ENCODE measurements around the gene P3H4.

The P3H4 gene

GRCh38 chr17:41769346-41769862, 42.3 kb downstream of the P3H4 start:
- no peak for TF ChIP-seq GLIS3 (CRISPR knock-in tag; IDR thresholded peaks at IDR 0.05)
- no peak for TF ChIP-seq SNAI2 (CRISPR knock-in tag; IDR thresholded peaks at IDR 0.05)
- TF ChIP-seq, protein P1, sequence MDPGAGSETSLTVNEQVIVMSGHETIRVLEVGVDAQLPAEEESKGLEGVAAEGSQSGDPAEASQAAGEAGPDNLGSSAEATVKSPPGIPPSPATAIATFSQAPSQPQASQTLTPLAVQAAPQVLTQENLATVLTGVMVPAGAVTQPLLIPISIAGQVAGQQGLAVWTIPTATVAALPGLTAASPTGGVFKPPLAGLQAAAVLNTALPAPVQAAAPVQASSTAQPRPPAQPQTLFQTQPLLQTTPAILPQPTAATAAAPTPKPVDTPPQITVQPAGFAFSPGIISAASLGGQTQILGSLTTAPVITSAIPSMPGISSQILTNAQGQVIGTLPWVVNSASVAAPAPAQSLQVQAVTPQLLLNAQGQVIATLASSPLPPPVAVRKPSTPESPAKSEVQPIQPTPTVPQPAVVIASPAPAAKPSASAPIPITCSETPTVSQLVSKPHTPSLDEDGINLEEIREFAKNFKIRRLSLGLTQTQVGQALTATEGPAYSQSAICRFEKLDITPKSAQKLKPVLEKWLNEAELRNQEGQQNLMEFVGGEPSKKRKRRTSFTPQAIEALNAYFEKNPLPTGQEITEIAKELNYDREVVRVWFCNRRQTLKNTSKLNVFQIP (CRISPR knock-in tag; IDR thresholded peaks at IDR 0.05; ENCODE audit: borderline replicate concordance, low read depth): no peak
- no peak for TF ChIP-seq ZFP30 (CRISPR knock-in tag; IDR thresholded peaks at IDR 0.05)
- no peak for ATAC-seq

GRCh38 chr17:41768682-41769288, 43.0 kb downstream of the P3H4 start:
- no peak for ATAC-seq
- TF ChIP-seq, protein P1 (CRISPR knock-in tag; IDR thresholded peaks at IDR 0.05; ENCODE audit: borderline replicate concordance, low read depth): no peak

DNA sequence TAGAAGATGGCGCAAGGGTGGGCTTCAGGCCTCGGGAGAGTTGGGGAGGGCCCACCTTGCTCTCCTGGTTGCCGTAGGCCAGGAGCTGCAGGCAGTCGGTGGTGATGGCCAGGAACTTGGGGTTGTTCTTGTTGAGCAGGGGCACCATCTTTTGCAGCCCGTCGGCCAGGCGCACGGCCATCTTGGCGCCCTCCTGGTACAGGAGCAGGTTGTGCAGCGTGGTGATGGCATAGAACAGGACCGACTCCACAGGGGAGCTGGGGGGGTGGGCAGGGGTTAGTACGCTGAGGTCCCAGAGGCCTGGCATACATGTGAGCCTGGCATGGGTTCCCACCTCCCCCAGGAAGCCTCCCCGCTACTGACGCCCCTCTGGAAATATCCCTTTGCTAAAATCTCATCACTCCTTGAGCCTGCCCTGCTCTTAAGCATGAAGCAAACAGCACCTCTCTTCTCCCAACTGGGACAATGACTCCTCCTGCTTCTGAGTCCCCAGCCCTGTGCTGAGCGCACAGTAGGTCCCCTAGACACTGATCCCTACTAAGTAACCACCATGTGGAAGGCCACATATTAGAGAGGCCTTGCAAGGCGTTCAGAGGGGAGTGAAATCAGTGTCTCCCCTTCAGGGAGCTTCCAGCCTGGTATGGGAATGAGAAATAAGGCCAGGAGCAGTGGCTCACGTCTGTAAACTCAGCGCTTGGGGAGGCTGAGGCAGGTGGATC, 44.3 kb downstream of the P3H4 start:
- no peak for TF ChIP-seq TSHZ2 (CRISPR knock-in tag; IDR thresholded peaks at IDR 0.05)
- TF ChIP-seq CSRNP3 (CRISPR knock-in tag; IDR thresholded peaks at IDR 0.05): no peak
- no peak for TF ChIP-seq ESRRG (CRISPR knock-in tag; IDR thresholded peaks at IDR 0.05)
- no peak for TF ChIP-seq TOX (CRISPR knock-in tag; IDR thresholded peaks at IDR 0.05; ENCODE audit: borderline replicate concordance)
- no peak for TF ChIP-seq ZNF8 (CRISPR knock-in tag; IDR thresholded peaks at IDR 0.05)
- no peak for TF ChIP-seq SNAI2 (CRISPR knock-in tag; IDR thresholded peaks at IDR 0.05)
- no peak for TF ChIP-seq CSDC2 (CRISPR knock-in tag; IDR thresholded peaks at IDR 0.05)
- no peak for TF ChIP-seq ZFP3 (CRISPR knock-in tag; IDR thresholded peaks at IDR 0.05)
- TF ChIP-seq, protein P1 (CRISPR knock-in tag; IDR thresholded peaks at IDR 0.05; ENCODE audit: borderline replicate concordance, low read depth): no peak
- TF ChIP-seq BACH2 (CRISPR knock-in tag; IDR thresholded peaks at IDR 0.05; ENCODE audit: borderline replicate concordance): no peak
- no peak for TF ChIP-seq GLIS3 (CRISPR knock-in tag; IDR thresholded peaks at IDR 0.05)
- TF ChIP-seq ARNTL (CRISPR knock-in tag; IDR thresholded peaks at IDR 0.05; ENCODE audit: borderline replicate concordance, low read depth): no peak
- no peak for TF ChIP-seq TCF4 (CRISPR knock-in tag; IDR thresholded peaks at IDR 0.05; ENCODE audit: borderline replicate concordance)
- no peak for TF ChIP-seq CREB5 (CRISPR knock-in tag; IDR thresholded peaks at IDR 0.05; ENCODE audit: low read depth)
- TF ChIP-seq ZFP30 (CRISPR knock-in tag; IDR thresholded peaks at IDR 0.05): no peak
- no peak for TF ChIP-seq ZC3H10 (CRISPR knock-in tag; IDR thresholded peaks at IDR 0.05)
- no peak for TF ChIP-seq PPARA (CRISPR knock-in tag; IDR thresholded peaks at IDR 0.05; ENCODE audit: borderline replicate concordance)
- TF ChIP-seq, protein P2, sequence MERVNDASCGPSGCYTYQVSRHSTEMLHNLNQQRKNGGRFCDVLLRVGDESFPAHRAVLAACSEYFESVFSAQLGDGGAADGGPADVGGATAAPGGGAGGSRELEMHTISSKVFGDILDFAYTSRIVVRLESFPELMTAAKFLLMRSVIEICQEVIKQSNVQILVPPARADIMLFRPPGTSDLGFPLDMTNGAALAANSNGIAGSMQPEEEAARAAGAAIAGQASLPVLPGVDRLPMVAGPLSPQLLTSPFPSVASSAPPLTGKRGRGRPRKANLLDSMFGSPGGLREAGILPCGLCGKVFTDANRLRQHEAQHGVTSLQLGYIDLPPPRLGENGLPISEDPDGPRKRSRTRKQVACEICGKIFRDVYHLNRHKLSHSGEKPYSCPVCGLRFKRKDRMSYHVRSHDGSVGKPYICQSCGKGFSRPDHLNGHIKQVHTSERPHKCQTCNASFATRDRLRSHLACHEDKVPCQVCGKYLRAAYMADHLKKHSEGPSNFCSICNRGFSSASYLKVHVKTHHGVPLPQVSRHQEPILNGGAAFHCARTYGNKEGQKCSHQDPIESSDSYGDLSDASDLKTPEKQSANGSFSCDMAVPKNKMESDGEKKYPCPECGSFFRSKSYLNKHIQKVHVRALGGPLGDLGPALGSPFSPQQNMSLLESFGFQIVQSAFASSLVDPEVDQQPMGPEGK (CRISPR knock-in tag; IDR thresholded peaks at IDR 0.05; ENCODE audit: borderline replicate concordance): no peak
- no peak for ATAC-seq

Data from SK-N-SH treated with all-trans-retinoic acid at 6 μM for 48 hours (cell line).